GM12892 (cell line): ENCODE measurements around the gene ZNF576.

Experiments
- DNase-seq: peaks from one replicate; pipeline ENCODE4 v3.0.0; 2011; ENCODE audit not compliant: insufficient read length
- FAIRE-seq: peaks from 2 replicates; lab custom pipeline; 2011; peaks lifted over from hg19 to GRCh38; lab: Jason Lieb, UNC
- POLR2A ChIP-seq: IDR thresholded peaks from 2 replicates; pipeline ENCODE4 v1.6.1; 2011; ENCODE audit warnings: low read depth, low read length, control low read depth
- POLR2AphosphoS5 ChIP-seq: IDR thresholded peaks from 2 replicates; pipeline ENCODE4 v1.6.1; 2011; ENCODE audit warnings: low read depth, low read length, control low read depth
- TAF1 ChIP-seq: IDR thresholded peaks from 2 replicates; pipeline ENCODE4 v1.6.1; 2011; ENCODE audit warnings: low read depth, mild to moderate bottlenecking, control low read depth, low read length, borderline replicate concordance

Gene ZNF576

DNA sequence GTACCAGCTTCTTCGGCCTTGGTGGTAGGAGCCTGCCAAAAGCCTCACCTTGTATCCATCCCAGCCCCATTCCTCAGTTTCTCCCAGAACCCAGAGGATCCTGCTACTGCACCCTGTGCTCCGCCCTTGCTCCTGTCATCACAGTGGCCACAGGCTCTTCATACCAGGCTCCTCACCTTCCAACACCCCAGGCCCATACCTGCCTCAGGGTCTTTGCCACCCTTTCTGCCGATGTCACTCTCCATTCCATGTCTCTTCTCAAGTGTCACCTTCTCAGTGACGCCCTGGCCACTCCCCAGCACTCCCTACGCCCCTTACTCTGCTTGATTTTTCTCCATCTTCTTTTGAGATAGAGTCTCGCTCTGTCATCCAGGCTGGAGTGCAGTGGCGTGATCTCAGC lies 13.5 kb downstream of the ZNF576 start:
- FAIRE-seq (no peak), DNase-seq (no peak)
- TF ChIP-seq POLR2AphosphoS5 (no peak), POLR2A (no peak), TAF1 (no peak)

GRCh38 chr19:43610493-43610892 lies 14.1 kb downstream of the ZNF576 start:
- FAIRE-seq (no peak), DNase-seq (no peak)
- TF ChIP-seq TAF1 (no peak), POLR2AphosphoS5 (no peak), POLR2A (no peak)

- no peak for DNase-seq
- no peak for TF ChIP-seq POLR2A
- no peak for TF ChIP-seq TAF1
- TF ChIP-seq POLR2AphosphoS5: no peak
- no peak for FAIRE-seq
Measured at GRCh38 chr19:43611788-43612187, 15.4 kb downstream of the ZNF576 start, which contains the start of gene SRRM5. SRRM5 (plus strand) TSS chr19:43612088; CDS start chr19:43612122, 34 bp downstream.

- TF ChIP-seq POLR2AphosphoS5 (no peak), TAF1 (no peak), POLR2A (no peak)
- DNase-seq: no peak
- FAIRE-seq: no peak
Measured at GRCh38 chr19:43612374-43612773, 16.0 kb downstream of the ZNF576 start.

DNA sequence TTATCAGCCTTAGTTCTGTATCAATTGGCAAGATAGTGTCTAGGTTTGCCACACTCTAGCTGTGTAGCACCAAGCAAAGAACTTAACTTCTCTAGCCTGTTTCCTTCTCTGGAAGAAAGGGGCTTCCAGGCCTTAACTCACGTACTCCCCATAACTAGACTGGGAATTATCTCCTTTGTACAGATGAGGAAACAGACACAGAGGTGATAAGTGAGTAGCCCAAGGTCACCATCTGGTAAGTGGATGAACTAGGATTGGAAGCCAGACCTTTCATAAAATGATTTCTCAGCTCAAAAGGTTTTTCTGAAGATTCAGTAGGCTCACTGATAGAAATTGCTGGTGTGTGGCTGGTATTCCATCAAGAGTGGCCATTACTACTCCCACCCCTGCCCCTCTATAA lies 19.9 kb downstream of the ZNF576 start:
- no peak for FAIRE-seq
- no peak for TF ChIP-seq POLR2A
- TF ChIP-seq POLR2AphosphoS5: no peak
- no peak for TF ChIP-seq TAF1

DNA sequence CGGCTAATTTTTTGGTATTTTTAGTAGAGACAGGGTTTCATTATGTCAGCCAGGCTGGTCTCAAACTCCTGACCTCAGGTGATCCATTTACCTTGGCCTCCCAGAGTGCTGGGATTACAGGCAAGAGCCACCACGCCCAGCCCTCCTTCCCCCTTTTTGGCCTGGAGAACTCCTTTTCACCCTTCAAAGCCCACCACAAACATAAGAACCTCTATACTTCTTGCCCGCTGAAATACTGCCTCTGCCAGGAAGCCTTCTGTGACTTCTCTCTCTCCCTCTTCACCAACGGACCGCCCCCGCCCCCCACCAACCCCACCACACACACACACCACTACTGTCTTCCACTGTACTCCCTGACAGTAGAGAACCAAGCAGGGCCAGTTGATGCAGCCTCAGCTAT lies 20.6 kb downstream of the ZNF576 start:
- DNase-seq: no peak
- FAIRE-seq: no peak
- TF ChIP-seq POLR2A: no peak
- no peak for TF ChIP-seq TAF1
- no peak for TF ChIP-seq POLR2AphosphoS5

More for the DNA sequence above, 19.9 kb downstream of the ZNF576 start:
- no peak for DNase-seq

DNA sequence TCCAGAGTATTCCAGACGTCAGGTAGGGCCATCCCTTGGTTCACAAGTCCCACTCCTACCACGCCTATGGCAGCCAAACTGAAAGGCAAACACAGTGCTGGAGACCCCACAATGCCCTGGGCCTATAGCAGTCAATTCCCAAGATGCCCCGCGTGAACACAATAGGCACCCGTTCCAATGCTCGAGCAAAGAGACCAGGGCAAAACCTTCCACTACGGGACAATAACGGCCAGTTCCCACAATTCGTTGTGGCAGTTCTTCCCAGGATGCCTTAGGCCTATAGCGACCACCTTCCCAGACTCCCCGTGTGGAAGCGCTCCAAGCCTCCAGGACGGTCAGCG lies 22.5 kb downstream of the ZNF576 start:
- FAIRE-seq (peak; percentile 91), DNase-seq (peak; percentile 51)
- TF ChIP-seq TAF1 (no peak), POLR2AphosphoS5 (no peak), POLR2A (no peak)

GRCh38 chr19:43619262-43620060 lies 23.1 kb downstream of the ZNF576 start, which contains the start of gene ZNF428:
ZNF428 (minus strand) TSS chr19:43619629; CDS start chr19:43614304, 5,325 bp downstream.
- peak; percentile 93 for DNase-seq
- TF ChIP-seq TAF1 (peak; percentile 65), POLR2AphosphoS5 (peak; percentile 71; the same call in 1 of the 2 replicates), POLR2A (peak; percentile 88)
- FAIRE-seq: peak; percentile 98

GRCh38 chr19:43620061-43621001 lies 23.9 kb downstream of the ZNF576 start:
- DNase-seq: no peak
- TF ChIP-seq POLR2A (no peak), POLR2AphosphoS5 (no peak), TAF1 (no peak)
- FAIRE-seq: no peak

DNA sequence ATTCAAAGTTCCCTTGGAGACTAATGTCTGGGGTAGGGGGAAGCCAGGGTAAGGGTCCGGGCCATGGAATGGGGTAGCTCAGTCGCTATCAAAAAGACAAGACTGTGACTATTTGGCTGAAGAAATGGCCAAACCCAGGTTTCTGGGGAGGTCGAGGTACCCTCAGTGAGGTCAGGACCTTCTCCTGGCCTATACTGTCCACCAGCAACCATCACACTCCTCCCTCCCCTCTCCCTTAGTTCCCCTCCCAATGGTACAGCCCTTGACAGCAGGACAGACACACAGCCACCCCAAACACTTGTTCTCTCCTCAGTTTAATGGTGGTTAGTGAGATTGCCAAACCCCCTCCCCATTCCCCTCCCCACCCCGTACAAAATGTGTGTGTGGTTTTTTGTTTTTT lies 25.7 kb downstream of the ZNF576 start:
- DNase-seq (no peak), FAIRE-seq (no peak)
- no peak for TF ChIP-seq TAF1
- no peak for TF ChIP-seq POLR2AphosphoS5
- TF ChIP-seq POLR2A: no peak

DNA sequence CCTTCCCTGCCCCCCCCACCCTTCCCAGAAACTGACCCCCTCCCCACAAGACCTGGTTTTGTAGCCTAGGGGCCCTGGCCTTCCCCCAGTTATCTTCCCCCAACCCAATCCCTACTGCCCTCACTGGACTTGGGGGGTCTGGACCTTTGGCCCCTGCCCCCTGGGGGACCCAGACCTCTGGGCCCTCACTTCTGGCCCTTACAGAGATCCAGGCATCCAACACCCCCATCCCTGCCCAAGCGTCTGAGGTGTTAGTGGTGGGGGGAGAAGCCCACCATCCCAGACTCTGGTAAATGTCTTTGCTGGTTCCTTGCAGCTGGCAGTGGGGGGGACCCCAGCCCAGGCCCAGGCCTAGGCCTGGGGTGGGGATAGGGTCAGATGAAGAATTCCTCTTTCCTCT lies 26.6 kb downstream of the ZNF576 start:
- no peak for TF ChIP-seq TAF1
- TF ChIP-seq POLR2A: no peak
- no peak for TF ChIP-seq POLR2AphosphoS5
- FAIRE-seq (no peak), DNase-seq (no peak)
